ENCODE measurements around the gene ZNF532.

Gene ZNF532

GRCh38 chr18:58997811-58998337 is 133.2 kb downstream of the ZNF532 start:
- Histone ChIP-seq H3K27me3 (no peaks in the 10 kb centered on the region), H3K36me3 (no peaks in the 10 kb centered on the region), H3K4me1 (no peaks in the 10 kb centered on the region), H3K9me3 (no peaks in the 10 kb centered on the region), H3K4me3 (ENCODE audit: low read depth, low read length) (no peak overlapping the region)
- DNase-seq = no peak
- no peak for TF ChIP-seq CTCF (IDR thresholded peaks at IDR 0.05; ENCODE audit: low read depth, low read length)

- no peaks in the 10 kb centered on the region for H3K27me3 ChIP-seq
- no peaks in the 10 kb centered on the region for H3K9me3 ChIP-seq
- no peak overlapping the region for H3K4me3 ChIP-seq (ENCODE audit: low read depth, low read length)
- H3K4me1 ChIP-seq = no peaks in the 10 kb centered on the region
- no peak for TF ChIP-seq CTCF (IDR thresholded peaks at IDR 0.05; ENCODE audit: low read depth, low read length)
- no peaks in the 10 kb centered on the region for H3K36me3 ChIP-seq
- no peak for DNase-seq
These were observed 133.9 kb downstream of the ZNF532 start for GRCh38 chr18:58998401-58999203.

- DNase-seq = no peak
- Histone ChIP-seq H3K4me3 (ENCODE audit: low read depth, low read length) (no peak overlapping the region), H3K36me3 (no peaks in the 10 kb centered on the region), H3K4me1 (no peaks in the 10 kb centered on the region), H3K27me3 (no peaks in the 10 kb centered on the region), H3K9me3 (no peaks in the 10 kb centered on the region)
- TF ChIP-seq CTCF (IDR thresholded peaks at IDR 0.05; ENCODE audit: low read depth, low read length) = no peak
These were observed 136.5 kb downstream of the ZNF532 start for GRCh38 chr18:59001166-59001565.

- no peaks in the 10 kb centered on the region for H3K36me3 ChIP-seq
- H3K9me3 ChIP-seq = no peaks in the 10 kb centered on the region
- no peaks in the 10 kb centered on the region for H3K27me3 ChIP-seq
- DNase-seq = no peak
- no peak overlapping the region for H3K4me3 ChIP-seq (ENCODE audit: low read depth, low read length)
- no peaks in the 10 kb centered on the region for H3K4me1 ChIP-seq
- no peak for TF ChIP-seq CTCF (IDR thresholded peaks at IDR 0.05; ENCODE audit: low read depth, low read length)
These were observed 137.0 kb downstream of the ZNF532 start for GRCh38 chr18:59001721-59002120.

GRCh38 chr18:59002974-59003594 is 138.4 kb downstream of the ZNF532 start:
- H3K36me3 ChIP-seq = no peaks in the 10 kb centered on the region
- H3K9me3 ChIP-seq = no peaks in the 10 kb centered on the region
- no peak for TF ChIP-seq CTCF (IDR thresholded peaks at IDR 0.05; ENCODE audit: low read depth, low read length)
- H3K4me1 ChIP-seq = no peaks in the 10 kb centered on the region
- no peak overlapping the region for H3K4me3 ChIP-seq (ENCODE audit: low read depth, low read length)
- H3K27me3 ChIP-seq = no peaks in the 10 kb centered on the region
- DNase-seq = no peak

GRCh38 chr18:59005262-59005661 is 140.6 kb downstream of the ZNF532 start:
- Histone ChIP-seq H3K4me3 (ENCODE audit: low read depth, low read length) (no peak overlapping the region), H3K4me1 (no peaks in the 10 kb centered on the region)
- DNase-seq = no peak

More at GRCh38 chr18:59005262-59005661, 140.6 kb downstream of the ZNF532 start:
- TF ChIP-seq CTCF (IDR thresholded peaks at IDR 0.05; ENCODE audit: low read depth, low read length) = no peak
- Histone ChIP-seq H3K36me3 (no peaks in the 10 kb centered on the region), H3K9me3 (no peaks in the 10 kb centered on the region), H3K27me3 (no peaks in the 10 kb centered on the region)

Data from BE2C (cell line).